Liver (tissue), 9 donors: ENCODE results near the gene PRAC1. TPM values are rescaled to one million over a fixed set of nuclear protein-coding genes. Genes with fewer than 3 reads are reported as not detected.

Source experiments
- DNase-seq: peaks from one replicate; pipeline ENCODE4 v3.0.0-alpha.2; 2017; ENCODE audit warnings: low spot score
- H3K27ac ChIP-seq, 2 donors: one replicate each; pipeline ENCODE4 v1.7.0; 2013; ENCODE audit warnings: inconsistent platforms in 2 of 2, low read length in 2 of 2, control low read depth in 1 of 2, low read depth in 1 of 2, mild to moderate bottlenecking in 1 of 2
- H3K27me3 ChIP-seq, 4 donors: one replicate each; pipeline versions ENCODE4 v1.6.1 to v1.7.0; 2013; ENCODE audit warnings: low read length in 3 of 4, inconsistent platforms in 1 of 4, mild to moderate bottlenecking in 1 of 4, moderate library complexity in 1 of 4; ENCODE audit not compliant: control insufficient read depth in 4 of 4, insufficient read depth in 4 of 4
- H3K36me3 ChIP-seq, 4 donors: one replicate each; pipeline versions ENCODE4 v1.6.1 to v1.7.0; 2013; ENCODE audit warnings: low read length in 3 of 4, mild to moderate bottlenecking in 3 of 4, low read depth in 1 of 4, moderate library complexity in 1 of 4; ENCODE audit not compliant: control insufficient read depth in 4 of 4, insufficient read depth in 3 of 4
- H3K4me1 ChIP-seq, 4 donors: one replicate each; pipeline versions ENCODE4 v1.6.1 to v1.7.0; 2013; ENCODE audit warnings: low read length in 3 of 4, mild to moderate bottlenecking in 3 of 4, moderate library complexity in 1 of 4; ENCODE audit not compliant: control insufficient read depth in 4 of 4, insufficient read depth in 4 of 4
- H3K4me3 ChIP-seq, 3 donors: one replicate each; pipeline versions ENCODE4 v1.6.1 to v1.7.0; 2013; ENCODE audit warnings: low read length in 3 of 3, control low read depth in 1 of 3, low read depth in 1 of 3, mild to moderate bottlenecking in 1 of 3
- H3K9ac ChIP-seq, 2 donors: one replicate each; pipeline ENCODE4 v1.7.0; 2013; ENCODE audit warnings: low read length in 2 of 2, mild to moderate bottlenecking in 2 of 2, moderate library complexity in 2 of 2, control low read depth in 1 of 2, low read depth in 1 of 2
- H3K9me3 ChIP-seq, 4 donors: one replicate each; pipeline versions ENCODE4 v1.6.1 to v1.7.0; 2013; ENCODE audit warnings: low read length in 3 of 4; ENCODE audit not compliant: control insufficient read depth in 4 of 4
- ATF3 ChIP-seq: IDR thresholded peaks from 2 replicates; pipeline ENCODE4 v1.6.1; 2016; ENCODE audit warnings: antibody characterized with exemption
- CTCF ChIP-seq: fragments of 150-350 bp; IDR thresholded peaks from 2 replicates; pipeline ENCODE4 v1.5.1; 2017; ENCODE audit warnings: improper control_type of control experiment, low read depth, low read length; ENCODE audit not compliant: missing input control
- EGR1 ChIP-seq, 2 donors: IDR thresholded peaks; 2 replicates each; pipeline ENCODE4 v1.6.1; 2016 to 2018; ENCODE audit warnings: antibody characterized with exemption in 2 of 2, low read depth in 2 of 2
- FOXA1 ChIP-seq: IDR thresholded peaks from 2 replicates; pipeline ENCODE4 v1.6.1; 2016; ENCODE audit warnings: antibody characterized with exemption
- FOXA2 ChIP-seq: IDR thresholded peaks from 2 replicates; pipeline ENCODE4 v1.6.1; 2016; ENCODE audit warnings: antibody characterized with exemption
- GABPA ChIP-seq, 2 donors: IDR thresholded peaks in 1 of 2; conservative IDR thresholded peaks in 1 of 2; 2 replicates each; pipeline ENCODE4 v1.6.1; 2016; ENCODE audit warnings: antibody characterized with exemption in 2 of 2, mild to moderate bottlenecking in 1 of 2, moderate library complexity in 1 of 2
- HNF4A ChIP-seq, 2 donors: conservative IDR thresholded peaks; 2 replicates each; pipeline ENCODE4 v1.6.1; 2016; ENCODE audit warnings: antibody characterized with exemption in 2 of 2, mild to moderate bottlenecking in 2 of 2
- HNF4G ChIP-seq: IDR thresholded peaks from 2 replicates; pipeline ENCODE4 v1.6.1; 2016; ENCODE audit warnings: antibody characterized with exemption
- JUND ChIP-seq, 2 donors: IDR thresholded peaks; 2 replicates each; pipeline ENCODE4 v1.6.1; 2016; ENCODE audit warnings: antibody characterized with exemption in 2 of 2
- MAX ChIP-seq: IDR thresholded peaks from 2 replicates; pipeline ENCODE4 v1.6.1; 2016; ENCODE audit warnings: antibody characterized with exemption
- NR2F2 ChIP-seq: IDR thresholded peaks from 2 replicates; pipeline ENCODE4 v1.6.1; 2016; ENCODE audit warnings: antibody characterized with exemption
- RAD21 ChIP-seq, 2 donors: IDR thresholded peaks; 2 replicates each; pipeline ENCODE4 v1.6.1; 2016; ENCODE audit warnings: antibody characterized with exemption in 2 of 2, mild to moderate bottlenecking in 2 of 2
- REST ChIP-seq: IDR thresholded peaks from 2 replicates; pipeline ENCODE4 v1.6.1; 2016; ENCODE audit warnings: antibody characterized with exemption, mild to moderate bottlenecking
- RXRA ChIP-seq, 2 donors: IDR thresholded peaks; 2 replicates each; pipeline ENCODE4 v1.6.1; 2017 to 2018; ENCODE audit warnings: antibody characterized with exemption in 2 of 2, mild to moderate bottlenecking in 1 of 2
- SP1 ChIP-seq: IDR thresholded peaks from 2 replicates; pipeline ENCODE4 v1.6.1; 2018; ENCODE audit warnings: antibody characterized with exemption, mild to moderate bottlenecking
- TAF1 ChIP-seq: conservative IDR thresholded peaks from 2 replicates; pipeline ENCODE4 v1.6.1; 2016; ENCODE audit warnings: antibody characterized with exemption, mild to moderate bottlenecking
- YY1 ChIP-seq: IDR thresholded peaks from 2 replicates; pipeline ENCODE4 v1.6.1; 2016; ENCODE audit warnings: antibody characterized with exemption, mild to moderate bottlenecking
- ZBTB33 ChIP-seq: IDR thresholded peaks from 2 replicates; pipeline ENCODE4 v1.6.1; 2016; ENCODE audit warnings: antibody characterized with exemption
- WGBS: extraction: QIAGEN DNeasy Blood & Tissue Kit; methylation state at CpG from one replicate; pipeline ENCODE4 v1.1.7; 2013; 5-methylcytosine and 5-hydroxymethylcytosine counted together
- polyA plus RNA-seq, 2 donors: library from polyadenylated mRNA; stranded (reverse) in 1 of 2; unstranded in 1 of 2; fragments of 200-250 nt in 1 of 2; fragments of >200 nt in 1 of 2; fragmentation: Nextera tagmentation in 1 of 2; extraction: Ambion mirVana in 1 of 2; gene quantifications; one replicate each; pipeline versions ENCODE4 v1.2.1 to v1.2.3, GENCODE V29; 2013 to 2015
- total RNA-seq, 2 donors: library from RNA; depleted of rRNA; stranded (reverse); fragments of >200 nt; gene quantifications; one replicate each; pipeline ENCODE4 v1.2.3, GENCODE V29; 2014
- donor health status: healthy.
- donor health status: healthy.
- donor health status: healthy.
- donor health status: healthy.
- donor health status: healthy.

The PRAC1 gene
- total and polyA plus RNA-seq, 4 donors, result not detected

- peaks cover 0 to 5% (median 0%) of the 10 kb centered on the region in 4 donors for H3K9me3 ChIP-seq
- WGBS, result 15% methylated on average over 42 of the region's 42 CpGs
- no peak overlapping the region for H3K27ac ChIP-seq
- H3K4me1 ChIP-seq, result peaks cover 0 to 30% (median 5%) of the 10 kb centered on the region in 4 donors
- no peaks in the 10 kb centered on the region for H3K36me3 ChIP-seq
- TF ChIP-seq FOXA1 (no peak), YY1 (no peak), RAD21 (IDR thresholded peaks at IDR 0.05) (no peak), EGR1 (IDR thresholded peaks at IDR 0.05; ENCODE audit: low read depth in 2 of 2) (no peak), FOXA2 (no peak), HNF4G (no peak), CTCF (no peak), JUND (IDR thresholded peaks at IDR 0.05) (no peak), SP1 (no peak), GABPA (IDR thresholded peaks at IDR 0.05 in 1 of 2, conservative IDR thresholded peaks at IDR 0.05 in 1 of 2) (no peak), TAF1 (no peak), ATF3 (no peak), HNF4A (conservative IDR thresholded peaks at IDR 0.05) (no peak), NR2F2 (no peak), RXRA (IDR thresholded peaks at IDR 0.05) (no peak)
- DNase-seq, result no peak
- H3K4me3 ChIP-seq, result peak overlapping the region in 1 of 3 donors; percentile 6
- no peak overlapping the region for H3K9ac ChIP-seq
- peaks cover 9 to 49% (median 29%) of the 10 kb centered on the region in 4 donors for H3K27me3 ChIP-seq
Observed at GRCh38 chr17:48723423-48724250, 1.3 kb upstream of the PRAC1 start.

GRCh38 chr17:48722915-48723422 is 651 bp upstream of the PRAC1 start, which contains the start of gene PRAC2:
TSS of gene PRAC2 (plus strand) at chr17:48723185. CDS start at chr17:48724411, 1,226 bp downstream.
- Histone ChIP-seq H3K36me3 (no peaks in the 10 kb centered on the region), H3K4me1 (peaks cover 0 to 26% (median 5%) of the 10 kb centered on the region in 4 donors), H3K4me3 (peak within 1 kb of the TSS in 1 of 3 donors; percentile 6), H3K9ac (no peak within 1 kb of the TSS), H3K9me3 (peaks cover 0 to 11% (median 0%) of the 10 kb centered on the region in 4 donors), H3K27ac (no peak within 1 kb of the TSS), H3K27me3 (peaks cover 9 to 55% (median 32%) of the 10 kb centered on the region in 4 donors)
- WGBS, result 8% methylated on average over 21 of the region's 21 CpGs
- TF ChIP-seq YY1 (no peak), EGR1 (IDR thresholded peaks at IDR 0.05; ENCODE audit: low read depth in 2 of 2) (no peak), CTCF (no peak), GABPA (IDR thresholded peaks at IDR 0.05 in 1 of 2, conservative IDR thresholded peaks at IDR 0.05 in 1 of 2) (no peak), MAX (no peak), ZBTB33 (no peak), REST (no peak), HNF4A (conservative IDR thresholded peaks at IDR 0.05) (no peak), RAD21 (IDR thresholded peaks at IDR 0.05) (no peak), FOXA2 (no peak), SP1 (no peak), NR2F2 (no peak), ATF3 (no peak), RXRA (IDR thresholded peaks at IDR 0.05) (no peak), JUND (IDR thresholded peaks at IDR 0.05) (no peak), FOXA1 (no peak), TAF1 (no peak), HNF4G (no peak)
- no peak for DNase-seq
